NCI-H82 treated with DMSO at 0.1 percent for 48 hours (cell line): Measurements from ENCODE around the gene FBXO42.
A peak's percentile ranks its signal among the peaks of the same experiment; 100 is the strongest.

ENCODE experiments used
- DNase-seq: peaks from one replicate; lab custom pipeline; 2025; ENCODE audit not compliant: unreplicated experiment; lab: John Stamatoyannopoulos, UW

FBXO42 gene

GRCh38 chr1:16244650-16245285 lies 107.5 kb downstream of the FBXO42 start:
- no peak for DNase-seq

- peak; percentile 66 for DNase-seq
Observed at GRCh38 chr1:16243936-16244649, 108.2 kb downstream of the FBXO42 start.

- DNase-seq, result no peak
Observed at GRCh38 chr1:16243215-16243610, 109.1 kb downstream of the FBXO42 start.

- no peak for DNase-seq
Observed at GRCh38 chr1:16242556-16243214, 109.6 kb downstream of the FBXO42 start.

- DNase-seq, result no peak
Observed at GRCh38 chr1:16241221-16241708, 111.0 kb downstream of the FBXO42 start.

- DNase-seq, result no peak
Observed at GRCh38 chr1:16239972-16240491, 112.2 kb downstream of the FBXO42 start.

- no peak for DNase-seq
Observed at GRCh38 chr1:16237343-16237830, 114.9 kb downstream of the FBXO42 start.

GRCh38 chr1:16236511-16237342 lies 115.6 kb downstream of the FBXO42 start, which contains the start of gene CPLANE2:
Gene CPLANE2 (minus strand): TSS chr1:16237183. CDS start chr1:16236742, 441 bp downstream.
- DNase-seq, result peak; percentile 86

- DNase-seq, result no peak
Observed at GRCh38 chr1:16235944-16236510, 116.3 kb downstream of the FBXO42 start.

GRCh38 chr1:16235347-16235746 lies 116.9 kb downstream of the FBXO42 start:
- no peak for DNase-seq

GRCh38 chr1:16233431-16233830 lies 118.8 kb downstream of the FBXO42 start:
- no peak for DNase-seq

- DNase-seq, result no peak
Observed at GRCh38 chr1:16232316-16232710, 120.0 kb downstream of the FBXO42 start.

- no peak for DNase-seq
Observed at GRCh38 chr1:16231331-16232315, 120.7 kb downstream of the FBXO42 start.

- no peak for DNase-seq
Observed at GRCh38 chr1:16230744-16231143, 121.5 kb downstream of the FBXO42 start.

GRCh38 chr1:16229976-16230740 lies 122.1 kb downstream of the FBXO42 start:
- DNase-seq, result no peak

GRCh38 chr1:16226490-16227179 lies 125.6 kb downstream of the FBXO42 start:
- no peak for DNase-seq

GRCh38 chr1:16226129-16226489 lies 126.2 kb downstream of the FBXO42 start:
- no peak for DNase-seq

- DNase-seq, result no peak
Observed at GRCh38 chr1:16224472-16224871, 127.8 kb downstream of the FBXO42 start.
